HCT116 (cell line): ENCODE results near the gene KRTAP5-3. TPM values are rescaled to one million over a fixed set of nuclear protein-coding genes. Genes with fewer than 3 reads are reported as not detected.

Experiments
- ATAC-seq: fragments of 200-7000 bp; cut with Tn5 transposase; 2 replicates; pipeline ENCODE4 v1.9.1; 2020; ENCODE audit warnings: mild to moderate bottlenecking, moderate library complexity
- BruUV-seq: library from RNA; stranded (reverse); fragments of 400-500 nt; replicated peaks from 2 replicates; lab custom pipeline; 2021; lab: Mats Ljungman, UMichigan
- CTCF ChIA-PET: fragments of 300-600 bp; sonication (Branson Sonifier 250); formaldehyde crosslinking; loops from one replicate; lab custom pipeline; 2021; ENCODE audit warnings: antibody characterized with exemption; lab: Charles Lee
- POLR2A ChIA-PET: fragments of 300-600, 350-600 bp; sonication (Branson Sonifier 250); formaldehyde crosslinking; loops from one replicate; lab custom pipeline; 2021; ENCODE audit warnings: antibody characterized with exemption; lab: Charles Lee
- RAD21 ChIA-PET, 2 experiments: fragments of 300-600 bp; sonication (Branson Sonifier 250); formaldehyde crosslinking; loops; one replicate each; lab custom pipeline; 2023; ENCODE audit warnings: low total read pairs in 2 of 2; ENCODE audit not compliant: uncharacterized antibody in 2 of 2, unreplicated experiment in 2 of 2, low non-redundant PET in 1 of 2; lab: Charles Lee
- DNase-seq: peaks from one replicate; pipeline ENCODE4 v3.0.0-alpha.2; 2010; ENCODE audit warnings: low read depth, low spot score
- H2AFZ ChIP-seq: fragments of 200-600 bp; shearing (Covaris generic), sonication (generic); 2 replicates; pipeline ENCODE4 v1.6.1; 2017; ENCODE audit warnings: low read depth, mixed run types, mixed read lengths, antibody characterized with exemption, low read length; ENCODE audit not compliant: poor library complexity, severe bottlenecking
- H3K27ac ChIP-seq: 2 replicates; pipeline ENCODE4 v1.5.1; 2012; ENCODE audit warnings: low read depth, low read length
- H3K27me3 ChIP-seq: fragments of 200-600 bp; sonication (generic); 2 replicates; pipeline ENCODE4 v1.6.1; 2016; ENCODE audit warnings: mixed run types, low read length, mixed read lengths; ENCODE audit not compliant: insufficient read depth
- H3K36me3 ChIP-seq, 2 experiments: fragments of 200-500 bp in 1 of 2; fragments of 200-600 bp in 1 of 2; sonication (Bioruptor generic) in 1 of 2; sonication (generic) in 1 of 2; 2 replicates each; pipeline versions ENCODE4 v1.5.1 to v1.6.1; 2014 to 2016; ENCODE audit warnings: low read length in 2 of 2, inconsistent platforms in 1 of 2, mixed read lengths in 1 of 2, mixed run types in 1 of 2; ENCODE audit not compliant: insufficient read depth in 2 of 2, control insufficient read depth in 1 of 2
- H3K4me1 ChIP-seq, 2 experiments: fragments of 200-600 bp in 1 of 2; sonication (generic) in 1 of 2; 2 replicates each; pipeline versions ENCODE4 v1.5.1 to v1.6.1; 2012 to 2017; ENCODE audit warnings: low read length in 2 of 2, inconsistent platforms in 1 of 2, mild to moderate bottlenecking in 1 of 2, mixed read lengths in 1 of 2, mixed run types in 1 of 2, moderate library complexity in 1 of 2; ENCODE audit not compliant: insufficient read depth in 2 of 2, control insufficient read depth in 1 of 2
- H3K4me2 ChIP-seq: fragments of 200-600 bp; sonication (generic); 2 replicates; pipeline ENCODE4 v1.6.1; 2017; ENCODE audit warnings: mixed run types, low read length, mixed read lengths
- H3K4me3 ChIP-seq, 2 experiments: fragments of 200-600 bp in 1 of 2; sonication (generic) in 1 of 2; replicated peaks in 1 of 2; 2 replicates each; pipeline ENCODE4 v1.5.1; 2011 to 2016; ENCODE audit warnings: low read length in 2 of 2, control low read depth in 1 of 2, low read depth in 1 of 2, mild to moderate bottlenecking in 1 of 2, mixed read lengths in 1 of 2, mixed run types in 1 of 2
- H3K79me2 ChIP-seq: fragments of 200-600 bp; sonication (generic); 2 replicates; pipeline ENCODE4 v1.6.1; 2017; ENCODE audit warnings: mild to moderate bottlenecking, mixed run types, low read length, moderate library complexity, mixed read lengths; ENCODE audit not compliant: insufficient read depth
- H3K9ac ChIP-seq: fragments of 200-600 bp; sonication (generic); 2 replicates; pipeline ENCODE4 v1.6.1; 2016; ENCODE audit warnings: low read length, mixed read lengths
- H3K9me2 ChIP-seq: fragments of 200-600 bp; sonication (generic), shearing (Covaris generic); 2 replicates; pipeline ENCODE4 v1.6.1; 2017; ENCODE audit warnings: mixed run types, mild to moderate bottlenecking, moderate library complexity; ENCODE audit not compliant: insufficient read depth
- H3K9me3 ChIP-seq, 2 experiments: fragments of 200-500 bp in 1 of 2; fragments of 200-600 bp in 1 of 2; sonication (Bioruptor generic) in 1 of 2; sonication (generic) in 1 of 2; 2 replicates each; pipeline ENCODE4 v1.6.1; 2014 to 2017; ENCODE audit warnings: low read length in 2 of 2, mixed read lengths in 2 of 2, inconsistent platforms in 1 of 2, low read depth in 1 of 2, mild to moderate bottlenecking in 1 of 2, mixed run types in 1 of 2, moderate library complexity in 1 of 2; ENCODE audit not compliant: control insufficient read depth in 1 of 2, insufficient read depth in 1 of 2
- H4K20me1 ChIP-seq: fragments of 200-600 bp; sonication (generic), shearing (Covaris generic); 2 replicates; pipeline ENCODE4 v1.6.1; 2017; ENCODE audit warnings: mixed run types, mild to moderate bottlenecking, moderate library complexity; ENCODE audit not compliant: insufficient read depth
- CBX3 ChIP-seq: IDR thresholded peaks from 2 replicates; pipeline ENCODE4 v1.6.1; 2012; ENCODE audit warnings: low read depth
- EGR1 ChIP-seq: IDR thresholded peaks from 2 replicates; pipeline ENCODE4 v1.6.1; 2012; ENCODE audit warnings: low read depth
- ELF1 ChIP-seq: IDR thresholded peaks from 2 replicates; pipeline ENCODE4 v1.6.1; 2012; ENCODE audit warnings: low read depth, borderline replicate concordance
- JUND ChIP-seq: IDR thresholded peaks from 2 replicates; pipeline ENCODE4 v1.6.1; 2012
- POLR2A ChIP-seq: IDR thresholded peaks from 2 replicates; pipeline ENCODE4 v1.7.0; 2011; ENCODE audit warnings: borderline replicate concordance; ENCODE audit not compliant: insufficient read depth, insufficient read length; ENCODE audit errors: extremely low read depth
- POLR2AphosphoS5 ChIP-seq: IDR thresholded peaks from 2 replicates; pipeline ENCODE4 v1.6.1; 2011; ENCODE audit warnings: mild to moderate bottlenecking, low read depth, low read length, moderate library complexity
- RAD21 ChIP-seq: IDR thresholded peaks from 2 replicates; pipeline ENCODE4 v1.6.1; 2012; ENCODE audit warnings: low read depth, mild to moderate bottlenecking
- SP1 ChIP-seq: IDR thresholded peaks from 2 replicates; pipeline ENCODE4 v1.6.1; 2012; ENCODE audit warnings: low read depth
- SRF ChIP-seq: IDR thresholded peaks from 2 replicates; pipeline ENCODE4 v1.6.1; 2012; ENCODE audit warnings: low read depth
- TCF7L2 ChIP-seq: IDR thresholded peaks from 2 replicates; pipeline ENCODE4 v1.7.0; 2011; ENCODE audit warnings: borderline replicate concordance, inconsistent platforms; ENCODE audit not compliant: insufficient read depth, insufficient read length; ENCODE audit errors: extremely low read depth
- YY1 ChIP-seq: IDR thresholded peaks from 2 replicates; pipeline ENCODE4 v1.6.1; 2011; ENCODE audit warnings: low read length, low read depth, moderate library complexity, mild to moderate bottlenecking; ENCODE audit not compliant: insufficient replicate concordance; ENCODE audit errors: extremely low read depth
- ZNF274 ChIP-seq: fragments of 200-500 bp; sonication (Bioruptor generic); IDR thresholded peaks from 2 replicates; pipeline ENCODE4 v1.6.1; 2014; ENCODE audit warnings: mild to moderate bottlenecking, low read depth, low read length, inconsistent platforms
- intact Hi-C: fragments of 100-400 bp; cut with micrococcal nuclease; formaldehyde crosslinking; loops from 2 replicates; pipeline ENCODE4 v1.10.0; 2022
- total RNA-seq: library from RNA; stranded (reverse); gene quantifications from one replicate; pipeline ENCODE4 v1.2.1, GENCODE V29; 2021; ENCODE audit not compliant: unreplicated experiment
- TF ChIP-seq, protein P1 (sequence below): IDR thresholded peaks from 2 replicates; pipeline ENCODE4 v1.6.1; 2012
- TF ChIP-seq, protein P2 (sequence below), 3 experiments: fragments of 200-600 bp in 1 of 3; sonication (generic) in 1 of 3; IDR thresholded peaks in 2 of 3; conservative IDR thresholded peaks in 1 of 3; 2 replicates each; pipeline ENCODE4 v1.5.1; 2012 to 2017; ENCODE audit warnings: low read depth in 2 of 3, low read length in 2 of 3, antibody characterized with exemption in 1 of 3, borderline replicate concordance in 1 of 3, control low read depth in 1 of 3, mild to moderate bottlenecking in 1 of 3, mixed read lengths in 1 of 3, mixed run types in 1 of 3, moderate library complexity in 1 of 3; ENCODE audit not compliant: insufficient read depth in 1 of 3

KRTAP5-3 gene
- total RNA-seq, 1 experiment from 2014 or later, result not detected

DNA sequence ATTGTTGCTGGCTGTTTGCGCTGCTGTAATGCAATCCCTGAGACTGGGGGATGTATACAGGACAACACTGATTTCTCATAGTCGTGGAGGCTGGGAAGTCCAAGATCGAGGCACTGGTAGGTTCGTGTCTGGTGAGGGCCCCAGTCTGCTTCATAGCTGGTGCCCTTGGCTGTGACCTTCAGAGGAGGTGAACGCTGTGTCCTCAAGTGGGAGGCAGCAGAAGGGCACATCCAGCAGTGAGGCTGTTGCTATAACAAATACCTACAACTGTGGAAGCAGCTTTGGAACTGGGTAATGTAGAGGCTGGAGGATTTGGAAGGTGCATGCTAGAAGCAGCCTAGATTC lies 42.6 kb upstream of the KRTAP5-3 start:
- Histone ChIP-seq H3K79me2 (no peaks in the 10 kb centered on the region), H3K9me3 (no peaks in the 10 kb centered on the region), H3K36me3 (no peaks in the 10 kb centered on the region), H3K27me3 (no peaks in the 10 kb centered on the region), H4K20me1 (no peaks in the 10 kb centered on the region), H3K9ac (no peak overlapping the region), H3K4me1 (peaks cover 0 to 7% of the 10 kb centered on the region in 2 experiments; a peak in 3 of 4 replicates), H2AFZ (no peak overlapping the region), H3K4me3 (no peak overlapping the region), H3K9me2 (no peaks in the 10 kb centered on the region), H3K27ac (no peak overlapping the region), H3K4me2 (no peak overlapping the region)
- ChIA-PET RAD21 (interaction anchor here in 1 of 2 experiments (0.6 kb wide), 1 partner anchor 182 kb away, joined by 3 read pairs; no protein-coding TSS in a partner anchor), CTCF (interaction anchor here (1.1 to 1.7 kb wide), 4 partner anchors 11 to 500 kb away, joined by 3 to 11 read pairs (median 4); no protein-coding TSS in a partner anchor), POLR2A (no interaction called here)
- TF ChIP-seq ZNF274 (no peak), POLR2AphosphoS5 (no peak), JUND (no peak), POLR2A (no peak), RAD21 (no peak), SRF (no peak), ELF1 (no peak), EGR1 (no peak)
- BruUV-seq, result no TSS peak
- no peak for ATAC-seq
- intact Hi-C loops, result loop anchor here (5.0 kb wide), 1 partner anchor 231 kb away; no protein-coding TSS in a partner anchor
- no peak for DNase-seq

DNA sequence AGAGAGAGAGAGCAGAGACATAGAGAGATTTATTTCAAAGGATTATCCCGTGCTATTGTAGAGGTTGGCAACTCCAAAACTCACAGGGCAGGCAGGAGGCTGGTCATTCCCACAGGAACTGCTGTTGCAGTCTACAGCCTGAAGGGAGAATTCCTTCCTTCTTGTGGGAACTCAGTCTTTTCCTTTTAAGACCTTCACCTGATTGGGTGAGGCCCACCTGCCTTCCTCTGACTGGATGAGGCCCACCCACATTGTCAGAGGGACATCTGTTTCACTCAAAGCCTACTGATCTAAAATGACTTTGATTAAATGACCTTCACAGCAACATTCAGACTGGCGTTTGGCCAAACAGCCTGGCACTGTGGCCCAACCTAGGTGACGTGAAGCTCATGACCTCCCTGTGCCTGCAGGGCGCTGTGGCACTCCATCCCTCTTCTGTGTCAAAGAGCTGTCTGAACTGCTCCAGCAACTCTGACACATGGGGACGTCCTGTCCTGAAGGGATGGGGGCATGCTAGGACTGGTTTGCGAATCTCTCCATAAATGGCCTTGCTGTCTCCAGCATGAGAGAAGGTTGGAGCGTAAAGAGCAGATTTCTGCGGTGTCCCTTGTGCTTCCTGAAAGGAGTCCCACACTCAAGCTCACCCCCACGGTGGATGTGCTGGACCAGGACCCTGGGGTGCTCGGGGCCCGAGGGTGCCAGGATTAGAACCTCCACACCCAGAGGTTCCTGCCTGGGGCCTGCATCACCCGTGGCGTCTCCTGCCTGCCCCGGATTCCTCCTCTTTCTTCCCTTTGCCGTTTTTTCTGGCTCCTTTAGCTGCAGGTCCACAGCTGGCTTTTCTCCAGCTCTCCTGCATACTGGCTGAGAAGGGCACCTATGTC lies 42.0 kb upstream of the KRTAP5-3 start:
- no peaks in the 10 kb centered on the region for H3K79me2 ChIP-seq
- H3K27ac ChIP-seq, result no peak overlapping the region
- BruUV-seq, result no TSS peak
- DNase-seq (no peak), ATAC-seq (peak; percentile 41; the same call in 1 of the 2 replicates)
- peaks cover 0 to 7% of the 10 kb centered on the region in 2 experiments; a peak in 3 of 4 replicates for H3K4me1 ChIP-seq
- H3K9ac ChIP-seq, result no peak overlapping the region
- H2AFZ ChIP-seq, result no peak overlapping the region
- no peaks in the 10 kb centered on the region for H3K27me3 ChIP-seq
- no peaks in the 10 kb centered on the region for H4K20me1 ChIP-seq
- ChIA-PET POLR2A (no interaction called here), CTCF (interaction anchor here (1.1 to 1.7 kb wide), 4 partner anchors 11 to 501 kb away, joined by 3 to 11 read pairs (median 4); no protein-coding TSS in a partner anchor), RAD21 (interaction anchor here in 1 of 2 experiments (0.6 kb wide), 1 partner anchor 183 kb away, joined by 3 read pairs; no protein-coding TSS in a partner anchor)
- intact Hi-C loops, result loop anchor here (5.0 kb wide), 1 partner anchor 232 kb away; no protein-coding TSS in a partner anchor
- no peak overlapping the region for H3K4me3 ChIP-seq
- H3K36me3 ChIP-seq, result no peaks in the 10 kb centered on the region
- H3K4me2 ChIP-seq, result no peak overlapping the region
- TF ChIP-seq CBX3, result no peak
- TF ChIP-seq POLR2A, result no peak
- TF ChIP-seq YY1, result no peak
- TF ChIP-seq POLR2AphosphoS5, result no peak
- TF ChIP-seq, protein P1, sequence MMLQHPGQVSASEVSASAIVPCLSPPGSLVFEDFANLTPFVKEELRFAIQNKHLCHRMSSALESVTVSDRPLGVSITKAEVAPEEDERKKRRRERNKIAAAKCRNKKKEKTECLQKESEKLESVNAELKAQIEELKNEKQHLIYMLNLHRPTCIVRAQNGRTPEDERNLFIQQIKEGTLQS, result no peak
- no peak for TF ChIP-seq SP1
- TF ChIP-seq TCF7L2, result no peak
- TF ChIP-seq, protein P2, sequence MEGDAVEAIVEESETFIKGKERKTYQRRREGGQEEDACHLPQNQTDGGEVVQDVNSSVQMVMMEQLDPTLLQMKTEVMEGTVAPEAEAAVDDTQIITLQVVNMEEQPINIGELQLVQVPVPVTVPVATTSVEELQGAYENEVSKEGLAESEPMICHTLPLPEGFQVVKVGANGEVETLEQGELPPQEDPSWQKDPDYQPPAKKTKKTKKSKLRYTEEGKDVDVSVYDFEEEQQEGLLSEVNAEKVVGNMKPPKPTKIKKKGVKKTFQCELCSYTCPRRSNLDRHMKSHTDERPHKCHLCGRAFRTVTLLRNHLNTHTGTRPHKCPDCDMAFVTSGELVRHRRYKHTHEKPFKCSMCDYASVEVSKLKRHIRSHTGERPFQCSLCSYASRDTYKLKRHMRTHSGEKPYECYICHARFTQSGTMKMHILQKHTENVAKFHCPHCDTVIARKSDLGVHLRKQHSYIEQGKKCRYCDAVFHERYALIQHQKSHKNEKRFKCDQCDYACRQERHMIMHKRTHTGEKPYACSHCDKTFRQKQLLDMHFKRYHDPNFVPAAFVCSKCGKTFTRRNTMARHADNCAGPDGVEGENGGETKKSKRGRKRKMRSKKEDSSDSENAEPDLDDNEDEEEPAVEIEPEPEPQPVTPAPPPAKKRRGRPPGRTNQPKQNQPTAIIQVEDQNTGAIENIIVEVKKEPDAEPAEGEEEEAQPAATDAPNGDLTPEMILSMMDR (IDR thresholded peaks at IDR 0.05 in 2 of 3, conservative IDR thresholded peaks at IDR 0.05 in 1 of 3; ENCODE audit: borderline replicate concordance in 1 of 3, insufficient read depth in 1 of 3, low read depth in 2 of 3, low read length in 2 of 3), result 0 out of 6 replicates have a peak, but pooled peaks of 1 of the 3 experiments have one; percentile 4
- no peaks in the 10 kb centered on the region for H3K9me2 ChIP-seq
- no peaks in the 10 kb centered on the region for H3K9me3 ChIP-seq
